ENCODE measurements around the gene ASTN2. TPM values are rescaled to one million over a fixed set of nuclear protein-coding genes. Genes with fewer than 3 reads are reported as not detected.

Gene ASTN2
- total and polyA plus RNA-seq, 2 donors (not counting 3 experiments of a cell fraction or from before 2014, with no cell fraction given): 1.0 to 1.9 TPM

DNA sequence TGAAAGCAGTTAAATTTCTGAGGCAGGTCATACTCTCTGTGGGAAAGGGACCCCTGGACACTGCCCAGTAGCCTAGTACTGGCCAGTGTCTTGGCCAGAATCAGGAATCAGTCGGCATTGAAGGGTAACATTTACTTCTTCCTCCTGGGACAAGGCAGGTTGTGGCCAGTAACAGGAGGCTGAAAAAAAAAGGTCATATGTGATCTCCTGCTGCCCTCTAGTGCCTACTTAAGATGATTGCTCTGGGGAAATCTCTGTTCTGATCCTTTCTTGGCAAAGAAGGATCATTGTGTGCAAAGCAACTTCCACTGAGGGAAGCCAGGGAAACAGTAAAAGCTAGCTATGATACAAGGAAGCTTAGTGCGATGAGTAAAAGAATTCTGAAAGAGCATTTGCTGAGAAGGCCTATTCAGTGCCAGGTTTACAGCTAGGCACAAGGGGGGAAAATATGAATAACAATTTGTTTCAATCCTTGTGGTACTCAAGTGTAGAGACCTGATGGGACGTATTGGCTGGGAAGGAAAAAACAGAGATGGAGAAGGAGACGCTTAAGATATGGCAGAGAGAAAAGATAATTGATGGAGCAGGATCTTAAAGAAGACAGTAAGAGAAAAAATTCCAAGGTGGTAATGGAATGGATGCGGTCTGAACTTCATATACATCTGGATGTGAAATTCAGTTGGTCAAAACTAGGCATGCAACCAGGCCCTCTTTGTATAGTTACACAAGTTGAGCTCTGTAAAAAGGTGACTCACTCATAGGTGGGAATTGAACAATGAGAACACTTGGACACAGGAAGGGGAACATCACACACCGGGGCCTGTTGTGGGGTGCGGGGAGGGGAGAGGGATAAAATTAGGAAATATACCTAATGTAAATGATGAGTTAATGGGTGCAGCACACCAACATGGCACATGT lies 753.6 kb downstream of the ASTN2 start:
- ChIA-PET CTCF (interaction anchor here (1.3 to 1.7 kb wide), 2 partner anchors 509 to 1068 kb away, joined by 4 to 17 read pairs; no protein-coding TSS in a partner anchor), POLR2A (no interaction called here)
- Histone ChIP-seq H3K27ac (ENCODE audit: insufficient read depth, low read depth, low read length) (no peak overlapping the region), H3K9ac (replicated peaks; ENCODE audit: extremely low read depth, insufficient read depth, low read length) (no peak overlapping the region), H4K20me1 (replicated peaks; ENCODE audit: control insufficient read depth, extremely low read depth, insufficient read depth, low read length) (no peaks in the 10 kb centered on the region), H3K79me2 (ENCODE audit: control insufficient read depth, insufficient read depth, low read length) (no peaks in the 10 kb centered on the region), H3K36me3 (ENCODE audit: control insufficient read depth in 2 of 2, extremely low read depth in 1 of 2, insufficient read depth in 2 of 2, low read length in 2 of 2) (no peaks in the 10 kb centered on the region), H3K27me3 (ENCODE audit: control insufficient read depth in 2 of 2, insufficient read depth in 2 of 2, low read length in 2 of 2) (no peaks in the 10 kb centered on the region), H3K4me2 (ENCODE audit: insufficient read depth, low read length) (no peak overlapping the region), H3K9me3 (replicated peaks; ENCODE audit: control insufficient read depth, insufficient read depth, low read length) (no peaks in the 10 kb centered on the region), H2AFZ (ENCODE audit: low read depth, low read length) (no peak overlapping the region), H3K9me1 (replicated peaks; ENCODE audit: control insufficient read depth, extremely low read depth, insufficient read depth, low read length) (no peaks in the 10 kb centered on the region), H3K4me3 (replicated peaks in 1 of 3; ENCODE audit: insufficient read depth in 1 of 3, low read depth in 1 of 3, low read length in 3 of 3) (no peak overlapping the region), H3K4me1 (ENCODE audit: control insufficient read depth, extremely low read depth, insufficient read depth, low read length) (no peaks in the 10 kb centered on the region)
- BruUV-seq (replicated peaks): no TSS peak
- DNase-seq (ENCODE audit: low read depth, low spot score) (peak; percentile 58), FAIRE-seq (peak; percentile 78)
- intact Hi-C loops (cut with micrococcal nuclease): loop anchor here (1.0 to 5.0 kb wide), 4 partner anchors 72 to 1070 kb away; no protein-coding TSS in a partner anchor
- TF ChIP-seq, protein P1, sequence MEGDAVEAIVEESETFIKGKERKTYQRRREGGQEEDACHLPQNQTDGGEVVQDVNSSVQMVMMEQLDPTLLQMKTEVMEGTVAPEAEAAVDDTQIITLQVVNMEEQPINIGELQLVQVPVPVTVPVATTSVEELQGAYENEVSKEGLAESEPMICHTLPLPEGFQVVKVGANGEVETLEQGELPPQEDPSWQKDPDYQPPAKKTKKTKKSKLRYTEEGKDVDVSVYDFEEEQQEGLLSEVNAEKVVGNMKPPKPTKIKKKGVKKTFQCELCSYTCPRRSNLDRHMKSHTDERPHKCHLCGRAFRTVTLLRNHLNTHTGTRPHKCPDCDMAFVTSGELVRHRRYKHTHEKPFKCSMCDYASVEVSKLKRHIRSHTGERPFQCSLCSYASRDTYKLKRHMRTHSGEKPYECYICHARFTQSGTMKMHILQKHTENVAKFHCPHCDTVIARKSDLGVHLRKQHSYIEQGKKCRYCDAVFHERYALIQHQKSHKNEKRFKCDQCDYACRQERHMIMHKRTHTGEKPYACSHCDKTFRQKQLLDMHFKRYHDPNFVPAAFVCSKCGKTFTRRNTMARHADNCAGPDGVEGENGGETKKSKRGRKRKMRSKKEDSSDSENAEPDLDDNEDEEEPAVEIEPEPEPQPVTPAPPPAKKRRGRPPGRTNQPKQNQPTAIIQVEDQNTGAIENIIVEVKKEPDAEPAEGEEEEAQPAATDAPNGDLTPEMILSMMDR (IDR thresholded peaks at IDR 0.05; ENCODE audit: extremely low read depth in 1 of 2, insufficient read depth in 1 of 2, low read depth in 1 of 2, low read length in 2 of 2): peak; percentile 51 to 59
- no peak for TF ChIP-seq MAX (IDR thresholded peaks at IDR 0.05; ENCODE audit: insufficient read depth, insufficient read length)
- no peak for TF ChIP-seq POLR2AphosphoS5 (IDR thresholded peaks at IDR 0.05; ENCODE audit: insufficient read depth, low read depth, low read length)
- no peak for TF ChIP-seq EZH2 (IDR thresholded peaks at IDR 0.05; ENCODE audit: borderline replicate concordance, low read depth, low read length, severe bottlenecking)
- dilution Hi-C loops (cut with MboI; ENCODE audit: extremely low pct_ligation_motif_present, low sequenced_read_pairs): no loop called here

Data from endothelial cell of umbilical vein (primary cell).